ENCODE data around the gene NSD2.

Gene NSD2

GRCh38 chr4:1871471-1872021 is 353 bp downstream of the NSD2 start:
- H3K4me3 ChIP-seq (replicated peaks in 1 of 2; ENCODE audit: low read depth in 2 of 2, low read length in 2 of 2), result peak overlapping the region; percentile 51 to 71
- DNase-seq (ENCODE audit: low read depth in 2 of 2), result no peak
- no peak for TF ChIP-seq CTCF (IDR thresholded peaks at IDR 0.05; ENCODE audit: low read depth, low read length)

GRCh38 chr4:1872870-1873269 is 1.7 kb downstream of the NSD2 start:
- no peak for TF ChIP-seq CTCF (IDR thresholded peaks at IDR 0.05; ENCODE audit: low read depth, low read length)
- DNase-seq (ENCODE audit: low read depth in 2 of 2), result peak; percentile 39 to 86

GRCh38 chr4:1873291-1873690 is 2.1 kb downstream of the NSD2 start:
- H3K4me3 ChIP-seq (replicated peaks in 1 of 2; ENCODE audit: low read depth in 2 of 2, low read length in 2 of 2), result peak overlapping the region in 1 of 2 donors; percentile 71
- no peak for DNase-seq (ENCODE audit: low read depth in 2 of 2)
- TF ChIP-seq CTCF (IDR thresholded peaks at IDR 0.05; ENCODE audit: low read depth, low read length), result no peak

More at GRCh38 chr4:1872870-1873269, 1.7 kb downstream of the NSD2 start:
- H3K4me3 ChIP-seq (replicated peaks in 1 of 2; ENCODE audit: low read depth in 2 of 2, low read length in 2 of 2), result peak overlapping the region in 1 of 2 donors; percentile 71

- DNase-seq (ENCODE audit: low read depth in 2 of 2), result no peak
- H3K4me3 ChIP-seq (replicated peaks in 1 of 2; ENCODE audit: low read depth in 2 of 2, low read length in 2 of 2), result no peak overlapping the region
- no peak for TF ChIP-seq CTCF (IDR thresholded peaks at IDR 0.05; ENCODE audit: low read depth, low read length)
Observed at GRCh38 chr4:1873776-1874175, 2.6 kb downstream of the NSD2 start.

- no peak for DNase-seq (ENCODE audit: low read depth in 2 of 2)
- no peak for TF ChIP-seq CTCF (IDR thresholded peaks at IDR 0.05; ENCODE audit: low read depth, low read length)
- no peak overlapping the region for H3K4me3 ChIP-seq (replicated peaks in 1 of 2; ENCODE audit: low read depth in 2 of 2, low read length in 2 of 2)
Observed at GRCh38 chr4:1874201-1874600, 3.0 kb downstream of the NSD2 start.

- TF ChIP-seq CTCF (IDR thresholded peaks at IDR 0.05; ENCODE audit: low read depth, low read length), result no peak
- peak in 1 of 2 donors; percentile 18 for DNase-seq (ENCODE audit: low read depth in 2 of 2)
Observed at GRCh38 chr4:1879485-1879884, 8.3 kb downstream of the NSD2 start.

GRCh38 chr4:1880332-1880731 is 9.1 kb downstream of the NSD2 start:
- TF ChIP-seq CTCF (IDR thresholded peaks at IDR 0.05; ENCODE audit: low read depth, low read length), result no peak
- no peak for DNase-seq (ENCODE audit: low read depth in 2 of 2)
- no peak overlapping the region for H3K4me3 ChIP-seq (replicated peaks in 1 of 2; ENCODE audit: low read depth in 2 of 2, low read length in 2 of 2)

More at GRCh38 chr4:1879485-1879884, 8.3 kb downstream of the NSD2 start:
- no peak overlapping the region for H3K4me3 ChIP-seq (replicated peaks in 1 of 2; ENCODE audit: low read depth in 2 of 2, low read length in 2 of 2)
